HepG2 (cell line): ENCODE measurements around the gene RBM28. TPM values are rescaled to one million over a fixed set of nuclear protein-coding genes. Genes with fewer than 3 reads are reported as not detected.

Experiments
- ATAC-seq: fragments of 200-7000 bp; cut with Tn5 transposase; 3 replicates; pipeline ENCODE4 v1.9.1; 2020; ENCODE audit warnings: mild to moderate bottlenecking, moderate library complexity
- BruUV-seq: library from RNA; stranded (reverse); fragments of 400-500 nt; replicated peaks from 2 replicates; lab custom pipeline; 2021; lab: Mats Ljungman, UMichigan
- CTCF ChIA-PET: fragments of 300-600 bp; formaldehyde crosslinking; extraction: SDS; loops from one replicate; lab custom pipeline; 2021; ENCODE audit warnings: low total read pairs, inconsistent platforms, low intra/inter-chr PET ratio; lab: Yijun Ruan, JAX
- POLR2A ChIA-PET: fragments of 350-600 bp; sonication (Branson Sonifier 250); formaldehyde crosslinking; loops from one replicate; lab custom pipeline; 2020; ENCODE audit warnings: antibody characterized with exemption, inconsistent platforms; lab: Yijun Ruan, JAX
- DNase-seq: peaks from one replicate; pipeline ENCODE4 v3.0.0-alpha.2; 2015; ENCODE audit warnings: low spot score
- FAIRE-seq: peaks from 3 replicates; lab custom pipeline; 2011; peaks lifted over from hg19 to GRCh38; lab: Jason Lieb, UNC
- H2AFZ ChIP-seq: one replicate; pipeline ENCODE4 v1.6.1; 2011; ENCODE audit warnings: low read length, inconsistent platforms
- H3K27ac ChIP-seq: fragments of 300-600 bp; 3 replicates; pipeline ENCODE4 v1.8.0; 2011; ENCODE audit warnings: mixed run types, mild to moderate bottlenecking, mixed read lengths, low read length, inconsistent platforms; ENCODE audit not compliant: insufficient read depth; ENCODE audit errors: extremely low read length
- H3K27me3 ChIP-seq, 2 experiments: fragments of 200-600 bp in 1 of 2; 2 replicates in 1 of 2; 3 replicates in 1 of 2; pipeline versions ENCODE4 v1.6.0 to v1.8.0; 2011; ENCODE audit warnings: low read length in 2 of 2, mild to moderate bottlenecking in 2 of 2, moderate library complexity in 2 of 2, inconsistent platforms in 1 of 2; ENCODE audit not compliant: insufficient read depth in 2 of 2, control insufficient read depth in 1 of 2
- H3K36me3 ChIP-seq, 2 experiments: fragments of 200-600 bp in 1 of 2; replicated peaks in 1 of 2; 2 replicates in 1 of 2; 3 replicates in 1 of 2; pipeline versions ENCODE4 v1.5.1 to v1.8.0; 2011; ENCODE audit warnings: low read length in 2 of 2, inconsistent platforms in 1 of 2; ENCODE audit not compliant: insufficient read depth in 2 of 2, control insufficient read depth in 1 of 2
- H3K4me1 ChIP-seq: 2 replicates; pipeline ENCODE4 v1.5.1; 2012; ENCODE audit warnings: low read length, inconsistent platforms; ENCODE audit not compliant: insufficient read depth
- H3K4me2 ChIP-seq: 2 replicates; pipeline ENCODE4 v1.6.0; 2011; ENCODE audit warnings: low read depth, low read length, inconsistent platforms
- H3K4me3 ChIP-seq, 3 experiments: fragments of 200-600 bp in 1 of 3; sonication (generic), shearing (Covaris generic) in 1 of 3; replicated peaks in 1 of 3; 2 replicates each; pipeline ENCODE4 v1.5.1; 2011 to 2016; ENCODE audit warnings: low read length in 3 of 3, inconsistent platforms in 2 of 3, low read depth in 2 of 3, mild to moderate bottlenecking in 2 of 3, control low read depth in 1 of 3, mixed read lengths in 1 of 3; ENCODE audit not compliant: insufficient read depth in 1 of 3
- H3K79me2 ChIP-seq: one replicate; pipeline ENCODE4 v1.6.1; 2011; ENCODE audit warnings: low read length, inconsistent platforms; ENCODE audit not compliant: insufficient read depth
- H3K9ac ChIP-seq: 2 replicates; pipeline ENCODE4 v1.6.0; 2011; ENCODE audit warnings: mild to moderate bottlenecking, low read depth, low read length, inconsistent platforms; ENCODE audit not compliant: insufficient read depth
- H3K9me3 ChIP-seq: 2 replicates; pipeline ENCODE4 v1.5.1; 2012; ENCODE audit warnings: mild to moderate bottlenecking, low read length
- H4K20me1 ChIP-seq: 2 replicates; pipeline ENCODE4 v1.6.0; 2011; ENCODE audit warnings: inconsistent platforms, mild to moderate bottlenecking, low read length, moderate library complexity; ENCODE audit not compliant: insufficient read depth
- IRF2 ChIP-seq: IDR thresholded peaks from 2 replicates; pipeline ENCODE4 v1.6.1; 2018; ENCODE audit warnings: missing genetic modification reagents, missing compliant biosample characterization
- MTA1 ChIP-seq: sonication (generic); formaldehyde crosslinking; IDR thresholded peaks from 2 replicates; pipeline ENCODE4 v1.4.0; 2020; ENCODE audit warnings: missing genetic modification reagents, mild to moderate bottlenecking, borderline replicate concordance
- NR2F6 ChIP-seq, 2 experiments: IDR thresholded peaks; 2 replicates each; pipeline ENCODE4 v1.6.1; 2016; ENCODE audit warnings: antibody characterized with exemption in 1 of 2, mild to moderate bottlenecking in 1 of 2
- POLR2A ChIP-seq, 2 experiments: IDR thresholded peaks; 2 replicates each; pipeline ENCODE4 v1.6.1; 2011; ENCODE audit warnings: low read depth in 2 of 2, low read length in 2 of 2, mild to moderate bottlenecking in 1 of 2, moderate library complexity in 1 of 2; ENCODE audit not compliant: insufficient read depth in 1 of 2
- RORA ChIP-seq: sonication (generic); formaldehyde crosslinking; IDR thresholded peaks from 2 replicates; pipeline ENCODE4 v1.5.0; 2020; ENCODE audit warnings: mild to moderate bottlenecking, missing genetic modification reagents, moderate library complexity
- SALL2 ChIP-seq: sonication (generic); formaldehyde crosslinking; IDR thresholded peaks from 2 replicates; pipeline ENCODE4 v1.8.1; 2023; ENCODE audit warnings: mild to moderate bottlenecking, missing genetic modification reagents, inconsistent platforms
- SKI ChIP-seq: fragments of 450-650 bp; IDR thresholded peaks from one replicate; pipeline ENCODE4 v1.6.1; 2018; ENCODE audit warnings: mild to moderate bottlenecking; ENCODE audit not compliant: partially characterized antibody
- ZFP82 ChIP-seq: sonication (generic); formaldehyde crosslinking; IDR thresholded peaks from 2 replicates; pipeline ENCODE4 v1.5.1; 2020; ENCODE audit warnings: mild to moderate bottlenecking, missing genetic modification reagents, borderline replicate concordance
- ZNF335 ChIP-seq: sonication (generic); formaldehyde crosslinking; IDR thresholded peaks from 2 replicates; pipeline ENCODE4 v1.4.0; 2020; ENCODE audit warnings: missing genetic modification reagents
- ZNF503 ChIP-seq: sonication (generic); formaldehyde crosslinking; IDR thresholded peaks from 2 replicates; pipeline ENCODE4 v1.4.0; 2020; ENCODE audit warnings: missing genetic modification reagents
- ZNF772 ChIP-seq: sonication (generic); formaldehyde crosslinking; IDR thresholded peaks from 2 replicates; pipeline ENCODE4 v1.5.0; 2020; ENCODE audit warnings: mild to moderate bottlenecking, missing genetic modification reagents
- WGBS: methylation state at CpG from one replicate; pipeline ENCODE4 v1.1.6; 2017; ENCODE audit warnings: low lambda C conversion rate; 5-methylcytosine and 5-hydroxymethylcytosine counted together
- in situ Hi-C: cut with HindIII; loops from 2 replicates; pipeline ENCODE4 v1.10.0; 2017; ENCODE audit warnings: low pct_unique_long_range_greater_than_20kb; ENCODE audit not compliant: extremely low pct_ligation_motif_present
- intact Hi-C: fragments of 100-400 bp; cut with micrococcal nuclease; formaldehyde crosslinking; loops from one replicate; pipeline ENCODE4 v1.10.0; 2022; ENCODE audit not compliant: unreplicated experiment
- polyA plus RNA-seq, 8 experiments: library from polyadenylated mRNA; depleted of rRNA in 3 of 8; stranded (reverse) in 7 of 8; unstranded in 1 of 8; fragments of >200 nt; fragmentation: Illumina TruSeq in 4 of 8; extraction: Trizol in 4 of 8; gene quantifications; 2 replicates each; pipeline versions ENCODE4 v1.2.1 to v1.2.3, GENCODE V29; 2011 to 2016; ENCODE audit warnings: low read depth in 4 of 8, missing spikeins in 1 of 8, mixed read lengths in 1 of 8; ENCODE audit not compliant: insufficient read depth in 1 of 8
- total RNA-seq, 5 experiments: library from RNA; depleted of rRNA; stranded (reverse); fragments of >200 nt; fragmentation: Illumina TruSeq; extraction: Trizol; gene quantifications; 2 replicates each; pipeline ENCODE4 v1.2.3, GENCODE V29; 2016; ENCODE audit warnings: low read depth in 1 of 5

Gene RBM28
- total and polyA plus RNA-seq, 2 of the 13 experiments (the other 11 are each of a cell fraction or from before 2014, with no cell fraction given), result 20.5 to 49.0 TPM

- FAIRE-seq (no peak), ATAC-seq (no peak), DNase-seq (no peak)
- no peaks in the 10 kb centered on the region for H3K9me3 ChIP-seq
- no peak overlapping the region for H3K9ac ChIP-seq
- intact Hi-C loops, result no loop called here
- TF ChIP-seq ZNF503, result no peak
- no peak for TF ChIP-seq SALL2
- TF ChIP-seq MTA1 (CRISPR knock-in tag), result no peak
- no peak for TF ChIP-seq ZNF772 (CRISPR knock-in tag)
- no peak for TF ChIP-seq IRF2 (CRISPR knock-in tag)
- TF ChIP-seq ZFP82, result no peak
- no peak for TF ChIP-seq POLR2A (IDR thresholded peaks at IDR 0.05; ENCODE audit: insufficient read depth in 1 of 2, low read depth in 2 of 2, low read length in 2 of 2)
- TF ChIP-seq SKI, result no peak
- TF ChIP-seq RORA (CRISPR knock-in tag), result no peak
- no peak for TF ChIP-seq ZNF335 (CRISPR knock-in tag)
- no peak for TF ChIP-seq NR2F6 (IDR thresholded peaks at IDR 0.05)
- TF ChIP-seq NR2F6 (CRISPR knock-in tag; IDR thresholded peaks at IDR 0.05), result no peak
- H4K20me1 ChIP-seq, result no peaks in the 10 kb centered on the region
- no peak overlapping the region for H3K27ac ChIP-seq
- ChIA-PET CTCF (no interaction called here), POLR2A (no interaction called here)
- H3K79me2 ChIP-seq, result no peaks in the 10 kb centered on the region
- H3K36me3 ChIP-seq, result no peaks in the 10 kb centered on the region
- 11% methylated on average over 1 of the region's 1 CpG for WGBS
- no peak overlapping the region for H2AFZ ChIP-seq
- H3K4me1 ChIP-seq, result peaks cover 7% of the 10 kb centered on the region; the same call in 1 of the 2 replicates
- no peak overlapping the region for H3K4me2 ChIP-seq
- in situ Hi-C loops, result no loop called here
- no TSS peak for BruUV-seq
- H3K27me3 ChIP-seq, result peaks cover 8 to 47% of the 10 kb centered on the region in 2 experiments; a peak in 4 of 5 replicates
- H3K4me3 ChIP-seq, result no peak overlapping the region
These were observed 22.6 kb upstream of the RBM28 start for GRCh38 chr7:128366300-128366699.
